Endothelial cell (in vitro differentiated cells): ENCODE data around the gene URI1. TPM values are rescaled to one million over a fixed set of nuclear protein-coding genes. Genes with fewer than 3 reads are reported as not detected.
"Not testable (repeated sequence)": the region's sequence is repeated elsewhere in the genome, so short reads cannot be mapped to it uniquely, and the experiment has no call there.

ENCODE experiments used
- DNase-seq: peaks from one replicate; pipeline ENCODE4 v3.0.0; 2021; ENCODE audit warnings: low spot score
- H3K27ac Mint-ChIP-seq: one replicate; pipeline ENCODE4 v1.8.0; 2021; ENCODE audit warnings: mixed read lengths, inconsistent platforms; ENCODE audit not compliant: unreplicated experiment
- H3K27me3 Mint-ChIP-seq: one replicate; pipeline ENCODE4 v1.8.0; 2021; ENCODE audit warnings: mild to moderate bottlenecking, moderate library complexity, mixed read lengths, inconsistent platforms; ENCODE audit not compliant: unreplicated experiment
- H3K36me3 Mint-ChIP-seq: one replicate; pipeline ENCODE4 v1.8.0; 2021; ENCODE audit warnings: mild to moderate bottlenecking, low read depth, mixed read lengths, inconsistent platforms; ENCODE audit not compliant: unreplicated experiment
- H3K4me1 Mint-ChIP-seq: one replicate; pipeline ENCODE4 v1.8.0; 2021; ENCODE audit warnings: mild to moderate bottlenecking, mixed read lengths, inconsistent platforms; ENCODE audit not compliant: unreplicated experiment
- H3K4me3 Mint-ChIP-seq: one replicate; pipeline ENCODE4 v1.8.0; 2021; ENCODE audit warnings: mild to moderate bottlenecking, mixed read lengths, inconsistent platforms; ENCODE audit not compliant: unreplicated experiment
- H3K9me3 Mint-ChIP-seq: one replicate; pipeline ENCODE4 v1.8.0; 2021; ENCODE audit warnings: mixed read lengths, inconsistent platforms; ENCODE audit not compliant: unreplicated experiment
- CTCF ChIP-seq: fragments of 200-600 bp; sonication (generic); IDR thresholded peaks from one replicate; pipeline ENCODE4 v1.5.0; 2021; ENCODE audit warnings: antibody characterized with exemption; ENCODE audit not compliant: unreplicated experiment
- total RNA-seq: library from RNA; stranded (reverse); fragmentation: NEBNext Ultra II Directional; extraction: Animal tissue kit (Norgen Biotek cat#: 25700); gene quantifications from one replicate; pipeline ENCODE4 v1.2.1, GENCODE V29; 2021; ENCODE audit not compliant: unreplicated experiment

Gene URI1
- total RNA-seq, 1 donor from 2014 or later, result 38.2 TPM

GRCh38 chr19:30029721-30030510 is 87.9 kb downstream of the URI1 start:
- H3K4me1 Mint-ChIP-seq, result no peaks in the 10 kb centered on the region
- no peak for TF ChIP-seq CTCF
- no peaks in the 10 kb centered on the region for H3K9me3 Mint-ChIP-seq
- no peak overlapping the region for H3K27ac Mint-ChIP-seq
- no peaks in the 10 kb centered on the region for H3K36me3 Mint-ChIP-seq
- no peak for DNase-seq
- H3K4me3 Mint-ChIP-seq, result no peak overlapping the region
- H3K27me3 Mint-ChIP-seq, result no peaks in the 10 kb centered on the region

- no peaks in the 10 kb centered on the region for H3K9me3 Mint-ChIP-seq
- DNase-seq, result no peak
- H3K4me3 Mint-ChIP-seq, result no peak overlapping the region
- peaks cover 9% of the 10 kb centered on the region for H3K36me3 Mint-ChIP-seq
- H3K27ac Mint-ChIP-seq, result no peak overlapping the region
- peaks cover 2% of the 10 kb centered on the region for H3K27me3 Mint-ChIP-seq
- no peak for TF ChIP-seq CTCF
- H3K4me1 Mint-ChIP-seq, result peaks cover 13% of the 10 kb centered on the region
Measured at GRCh38 chr19:30034321-30034720, 92.3 kb downstream of the URI1 start.

- H3K4me3 Mint-ChIP-seq, result no peak overlapping the region
- H3K9me3 Mint-ChIP-seq, result no peaks in the 10 kb centered on the region
- peaks cover 2% of the 10 kb centered on the region for H3K27me3 Mint-ChIP-seq
- peaks cover 13% of the 10 kb centered on the region for H3K4me1 Mint-ChIP-seq
- peak overlapping the region; percentile 20 for H3K27ac Mint-ChIP-seq
- peaks cover 9% of the 10 kb centered on the region for H3K36me3 Mint-ChIP-seq
- DNase-seq, result no peak
- TF ChIP-seq CTCF, result no peak
Measured at GRCh38 chr19:30036154-30037129, 94.4 kb downstream of the URI1 start.

GRCh38 chr19:30037835-30038234 is 95.8 kb downstream of the URI1 start:
- H3K9me3 Mint-ChIP-seq, result no peaks in the 10 kb centered on the region
- H3K36me3 Mint-ChIP-seq, result peaks cover 11% of the 10 kb centered on the region
- no peak overlapping the region for H3K27ac Mint-ChIP-seq
- no peak for DNase-seq
- TF ChIP-seq CTCF, result no peak
- H3K27me3 Mint-ChIP-seq, result peaks cover 2% of the 10 kb centered on the region
- peaks cover 13% of the 10 kb centered on the region for H3K4me1 Mint-ChIP-seq
- H3K4me3 Mint-ChIP-seq, result no peak overlapping the region

GRCh38 chr19:30041931-30042330 is 99.9 kb downstream of the URI1 start:
- not testable (repeated sequence) for H3K4me1 Mint-ChIP-seq, H3K9me3 Mint-ChIP-seq, H3K27me3 Mint-ChIP-seq, H3K27ac Mint-ChIP-seq, DNase-seq, H3K4me3 Mint-ChIP-seq
- peaks cover 11% of the 10 kb centered on the region for H3K36me3 Mint-ChIP-seq

- H3K4me1 Mint-ChIP-seq, H3K27ac Mint-ChIP-seq, H3K27me3 Mint-ChIP-seq, H3K36me3 Mint-ChIP-seq, DNase-seq, H3K9me3 Mint-ChIP-seq, H3K4me3 Mint-ChIP-seq: not testable (repeated sequence)
Measured at GRCh38 chr19:30043008-30043407, 101.0 kb downstream of the URI1 start.
